ENCODE results near the gene CTNNBL1. TPM values are rescaled to one million over a fixed set of nuclear protein-coding genes. Genes with fewer than 3 reads are reported as not detected.

The CTNNBL1 gene
- total RNA-seq, 1 experiment from 2014 or later = 203 TPM

GRCh38 chr20:37672143-37672542 lies 21.7 kb upstream of the CTNNBL1 start:
- Histone ChIP-seq H3K4me3 (ENCODE audit: low read depth, low read length) (no peak overlapping the region), H3K27me3 (replicated peaks; ENCODE audit: control insufficient read depth, insufficient read depth, low read length) (no peaks in the 10 kb centered on the region), H3K36me3 (ENCODE audit: control insufficient read depth, insufficient read depth, low read length) (no peaks in the 10 kb centered on the region), H3K4me1 (peaks cover 32% of the 10 kb centered on the region), H3K9me3 (no peaks in the 10 kb centered on the region)
- BruUV-seq (replicated peaks) = no TSS peak
- no peak overlapping the region for H3K4me3 Mint-ChIP-seq (ENCODE audit: unreplicated experiment)
- POLR2A ChIA-PET = no interaction called here
- no peaks in the 10 kb centered on the region for H3K36me3 Mint-ChIP-seq (ENCODE audit: insufficient read depth, unreplicated experiment)
- DNase-seq = no peak
- H3K4me1 Mint-ChIP-seq (ENCODE audit: low read depth, unreplicated experiment) = peaks cover 27% of the 10 kb centered on the region
- H3K27me3 Mint-ChIP-seq (ENCODE audit: insufficient read depth, unreplicated experiment) = no peaks in the 10 kb centered on the region
- no peak for TF ChIP-seq CTCF (IDR thresholded peaks at IDR 0.05; ENCODE audit: insufficient read depth in 1 of 2, low read depth in 1 of 2, low read length in 1 of 2, severe bottlenecking in 1 of 2, unreplicated experiment in 1 of 2)
- H3K27ac Mint-ChIP-seq (ENCODE audit: unreplicated experiment) = peak overlapping the region; percentile 77
- intact Hi-C loops (cut with micrococcal nuclease; ENCODE audit: unreplicated experiment) = loop anchor here (2.0 kb wide), 1 partner anchor 21 kb away; no protein-coding TSS in a partner anchor
- CTCF ChIA-PET = no interaction called here
- no peaks in the 10 kb centered on the region for H3K9me3 Mint-ChIP-seq (ENCODE audit: unreplicated experiment)

GRCh38 chr20:37673444-37673843 lies 20.4 kb upstream of the CTNNBL1 start:
- Histone ChIP-seq H3K4me3 (ENCODE audit: low read depth, low read length) (no peak overlapping the region), H3K9me3 (no peaks in the 10 kb centered on the region), H3K27me3 (replicated peaks; ENCODE audit: control insufficient read depth, insufficient read depth, low read length) (no peaks in the 10 kb centered on the region), H3K36me3 (ENCODE audit: control insufficient read depth, insufficient read depth, low read length) (no peaks in the 10 kb centered on the region), H3K4me1 (peaks cover 37% of the 10 kb centered on the region)
- no peak for TF ChIP-seq CTCF (IDR thresholded peaks at IDR 0.05; ENCODE audit: insufficient read depth in 1 of 2, low read depth in 1 of 2, low read length in 1 of 2, severe bottlenecking in 1 of 2, unreplicated experiment in 1 of 2)
- H3K27me3 Mint-ChIP-seq (ENCODE audit: insufficient read depth, unreplicated experiment) = no peaks in the 10 kb centered on the region
- POLR2A ChIA-PET = interaction anchor here (0.6 kb wide), 1 partner anchor 356 kb away, joined by 4 read pairs; no protein-coding TSS in a partner anchor
- BruUV-seq (replicated peaks) = no TSS peak
- peaks cover 40% of the 10 kb centered on the region for H3K4me1 Mint-ChIP-seq (ENCODE audit: low read depth, unreplicated experiment)
- H3K9me3 Mint-ChIP-seq (ENCODE audit: unreplicated experiment) = no peaks in the 10 kb centered on the region
- peak overlapping the region; percentile 4 for H3K4me3 Mint-ChIP-seq (ENCODE audit: unreplicated experiment)
- no peaks in the 10 kb centered on the region for H3K36me3 Mint-ChIP-seq (ENCODE audit: insufficient read depth, unreplicated experiment)
- DNase-seq = peak; percentile 80 to 90
- CTCF ChIA-PET = interaction anchor here (0.6 to 0.7 kb wide), 2 partner anchors 12 to 109 kb away, joined by 3 to 4 read pairs; no protein-coding TSS in a partner anchor
- intact Hi-C loops (cut with micrococcal nuclease; ENCODE audit: unreplicated experiment) = loop anchor here (1.0 to 2.0 kb wide), 2 partner anchors 19 to 23 kb away; no protein-coding TSS in a partner anchor
- H3K27ac Mint-ChIP-seq (ENCODE audit: unreplicated experiment) = peak overlapping the region; percentile 20

- H3K27ac Mint-ChIP-seq (ENCODE audit: unreplicated experiment) = no peak overlapping the region
- H3K4me1 Mint-ChIP-seq (ENCODE audit: low read depth, unreplicated experiment) = peaks cover 35% of the 10 kb centered on the region
- DNase-seq = no peak
- peaks cover 41% of the 10 kb centered on the region for H3K4me1 ChIP-seq
- intact Hi-C loops (cut with micrococcal nuclease; ENCODE audit: unreplicated experiment) = no loop called here
- BruUV-seq (replicated peaks) = no TSS peak
- no peaks in the 10 kb centered on the region for H3K9me3 Mint-ChIP-seq (ENCODE audit: unreplicated experiment)
- no peaks in the 10 kb centered on the region for H3K36me3 ChIP-seq (ENCODE audit: control insufficient read depth, insufficient read depth, low read length)
- H3K36me3 Mint-ChIP-seq (ENCODE audit: insufficient read depth, unreplicated experiment) = no peaks in the 10 kb centered on the region
- no peak for TF ChIP-seq CTCF (IDR thresholded peaks at IDR 0.05; ENCODE audit: insufficient read depth in 1 of 2, low read depth in 1 of 2, low read length in 1 of 2, severe bottlenecking in 1 of 2, unreplicated experiment in 1 of 2)
- POLR2A ChIA-PET = no interaction called here
- H3K27me3 Mint-ChIP-seq (ENCODE audit: insufficient read depth, unreplicated experiment) = no peaks in the 10 kb centered on the region
- H3K9me3 ChIP-seq = no peaks in the 10 kb centered on the region
- H3K27me3 ChIP-seq (replicated peaks; ENCODE audit: control insufficient read depth, insufficient read depth, low read length) = no peaks in the 10 kb centered on the region
- CTCF ChIA-PET = interaction anchor here (0.6 to 1.2 kb wide), 2 partner anchors 20 to 82 kb away, joined by 3 to 4 read pairs; no protein-coding TSS in a partner anchor
- no peak overlapping the region for H3K4me3 Mint-ChIP-seq (ENCODE audit: unreplicated experiment)
- no peak overlapping the region for H3K4me3 ChIP-seq (ENCODE audit: low read depth, low read length)
Observed at GRCh38 chr20:37676440-37676839, 17.4 kb upstream of the CTNNBL1 start.
